Tibial nerve (tissue), 4 donors: ENCODE data around the gene TCF4.

Source experiments
- CTCF ChIP-seq, 5 experiments: fragments of 200-600 bp in 3 of 5; fragments of 450-650 bp in 2 of 5; sonication (generic) in 3 of 5; IDR thresholded peaks; one replicate each; pipeline ENCODE4 v1.5.1; 2016 to 2019; ENCODE audit warnings: antibody characterized with exemption in 5 of 5, mild to moderate bottlenecking in 3 of 5, moderate library complexity in 2 of 5
- EP300 ChIP-seq, 2 donors: sonication (generic); formaldehyde crosslinking; IDR thresholded peaks; one replicate each; pipeline ENCODE4 v1.6.1; 2017; ENCODE audit warnings: antibody characterized with exemption in 2 of 2, mild to moderate bottlenecking in 1 of 2
- POLR2A ChIP-seq, 2 donors: fragments of 450-650 bp; IDR thresholded peaks; one replicate each; pipeline ENCODE4 v1.6.1; 2017; ENCODE audit warnings: antibody characterized with exemption in 2 of 2, mild to moderate bottlenecking in 2 of 2, moderate library complexity in 2 of 2

- TF ChIP-seq CTCF (IDR thresholded peaks at IDR 0.05) (no peak), EP300 (IDR thresholded peaks at IDR 0.05) (no peak), POLR2A (IDR thresholded peaks at IDR 0.05) (no peak)
Measured at GRCh38 chr18:55555395-55556027, 32.5 kb downstream of the TCF4 start.
